K562 (cell line): ENCODE data around the gene RNF11. TPM values are rescaled to one million over a fixed set of nuclear protein-coding genes. Genes with fewer than 3 reads are reported as not detected.

Experiments
- CBFA2T3 ChIP-seq: fragments of 450-650 bp; IDR thresholded peaks from 2 replicates; pipeline ENCODE4 v1.6.1; 2017
- ELF2 ChIP-seq: fragments of 250-450 bp; sonication (Bioruptor Pico); IDR thresholded peaks from 2 replicates; pipeline ENCODE4 v1.5.0; 2021; ENCODE audit warnings: mild to moderate bottlenecking
- ERF ChIP-seq: fragments of 450-650 bp; formaldehyde crosslinking; IDR thresholded peaks from 2 replicates; pipeline ENCODE4 v1.4.0; 2020; ENCODE audit warnings: mild to moderate bottlenecking, mixed read lengths
- ESRRB ChIP-seq: fragments of 250-450 bp; sonication (Bioruptor Pico); IDR thresholded peaks from 2 replicates; pipeline ENCODE4 v1.5.0; 2020; ENCODE audit warnings: mild to moderate bottlenecking, moderate library complexity, borderline replicate concordance
- ETS1 ChIP-seq: conservative IDR thresholded peaks from 2 replicates; pipeline ENCODE4 v1.6.1; 2011; ENCODE audit warnings: low read depth, mild to moderate bottlenecking, low read length; ENCODE audit not compliant: control insufficient read depth
- HDAC8 ChIP-seq: fragments of 450-650 bp; IDR thresholded peaks from 2 replicates; pipeline ENCODE4 v1.6.1; 2016; ENCODE audit warnings: mild to moderate bottlenecking, missing genetic modification characterization, moderate library complexity, missing compliant biosample characterization
- HIVEP1 ChIP-seq: fragments of 250-450 bp; sonication (Bioruptor Pico); IDR thresholded peaks from 2 replicates; pipeline ENCODE4 v1.4.0; 2020; ENCODE audit warnings: mild to moderate bottlenecking
- ILK ChIP-seq: fragments of 450-650 bp; IDR thresholded peaks from 2 replicates; pipeline ENCODE4 v1.6.1; 2016; ENCODE audit warnings: missing genetic modification characterization, low read depth, mild to moderate bottlenecking, missing compliant biosample characterization, moderate library complexity, borderline replicate concordance
- MAFG ChIP-seq: fragments of 450-650 bp; conservative IDR thresholded peaks from 2 replicates; pipeline ENCODE4 v1.6.1; 2016; ENCODE audit warnings: missing genetic modification characterization, missing compliant biosample characterization
- NFE2 ChIP-seq: IDR thresholded peaks from 2 replicates; pipeline ENCODE4 v1.6.1; 2014; ENCODE audit warnings: antibody characterized with exemption, low read depth
- NR2F6 ChIP-seq: fragments of 450-650 bp; formaldehyde crosslinking; IDR thresholded peaks from 2 replicates; pipeline ENCODE4 v1.4.0; 2020; ENCODE audit warnings: mild to moderate bottlenecking
- PKNOX1 ChIP-seq: fragments of 450-650 bp; IDR thresholded peaks from 2 replicates; pipeline ENCODE4 v1.6.1; 2016
- RBFOX2 ChIP-seq: fragments of 200-400 bp; formaldehyde crosslinking; IDR thresholded peaks from 2 replicates; pipeline ENCODE4 v1.6.1; 2017; ENCODE audit warnings: low read depth, mild to moderate bottlenecking, low read length, moderate library complexity
- RFX1 ChIP-seq: fragments of 450-650 bp; IDR thresholded peaks from 2 replicates; pipeline ENCODE4 v1.6.1; 2016; ENCODE audit warnings: mild to moderate bottlenecking, moderate library complexity
- SAFB2 ChIP-seq: fragments of 200-400 bp; formaldehyde crosslinking; IDR thresholded peaks from 2 replicates; pipeline ENCODE4 v1.6.1; 2018; ENCODE audit warnings: borderline replicate concordance, low read length, low read depth, moderate library complexity; ENCODE audit not compliant: severe bottlenecking
- SFPQ ChIP-seq: fragments of 200-400 bp; formaldehyde crosslinking; IDR thresholded peaks from 2 replicates; pipeline ENCODE4 v1.6.1; 2017; ENCODE audit warnings: mild to moderate bottlenecking, low read depth, low read length, moderate library complexity
- SREBF2 ChIP-seq: sonication (generic); formaldehyde crosslinking; IDR thresholded peaks from 2 replicates; pipeline ENCODE4 v1.4.0; 2020; ENCODE audit warnings: mild to moderate bottlenecking, missing genetic modification reagents
- TAF15 ChIP-seq: fragments of 200-400 bp; formaldehyde crosslinking; IDR thresholded peaks from 2 replicates; pipeline ENCODE4 v1.6.1; 2017; ENCODE audit warnings: mild to moderate bottlenecking, low read depth, low read length, moderate library complexity
- ZBTB43 ChIP-seq: sonication (generic); formaldehyde crosslinking; IDR thresholded peaks from 2 replicates; pipeline ENCODE4 v1.8.0; 2023; ENCODE audit warnings: mild to moderate bottlenecking, missing genetic modification reagents
- ZC3H4 ChIP-seq: sonication (generic); formaldehyde crosslinking; IDR thresholded peaks from 2 replicates; pipeline ENCODE4 v1.9.0; 2021; ENCODE audit warnings: missing genetic modification reagents, borderline replicate concordance
- ZEB2 ChIP-seq: fragments of 450-650 bp; IDR thresholded peaks from 2 replicates; pipeline ENCODE4 v1.6.1; 2016
- ZNF224 ChIP-seq: sonication (generic); formaldehyde crosslinking; IDR thresholded peaks from 2 replicates; pipeline ENCODE4 v1.8.0; 2022; ENCODE audit warnings: mild to moderate bottlenecking, missing genetic modification reagents
- ZNF24 ChIP-seq: fragments of 450-650 bp; IDR thresholded peaks from 2 replicates; pipeline ENCODE4 v1.6.1; 2016
- ZNF274 ChIP-seq: IDR thresholded peaks from 2 replicates; pipeline ENCODE4 v1.6.1; 2011; ENCODE audit warnings: low read depth, mild to moderate bottlenecking, low read length, moderate library complexity, borderline replicate concordance
- ZNF436 ChIP-seq: fragments of 250-450, 450-650 bp; sonication (Bioruptor Pico); formaldehyde crosslinking; IDR thresholded peaks from 2 replicates; pipeline ENCODE4 v1.7.0; 2020; ENCODE audit warnings: mild to moderate bottlenecking
- polyA plus RNA-seq, 8 experiments: library from polyadenylated mRNA; depleted of rRNA in 4 of 8; stranded (reverse) in 5 of 8; unstranded in 3 of 8; fragments of >200 nt; fragmentation: Nextera tagmentation in 2 of 8; fragmentation: Illumina TruSeq in 1 of 8; extraction: Ambion mirVana in 2 of 8; extraction: Trizol in 1 of 8; gene quantifications; 2 replicates each; pipeline versions ENCODE4 v1.2.1 to v1.2.3, GENCODE V29; 2011 to 2014; ENCODE audit warnings: inconsistent platforms in 1 of 8, missing spikeins in 1 of 8
- total RNA-seq, 7 experiments: library from RNA; depleted of rRNA in 6 of 7; stranded (reverse); fragments of >200 nt in 6 of 7; fragmentation: Illumina TruSeq in 2 of 7; extraction: Trizol in 2 of 7; gene quantifications; 2 replicates each; pipeline versions ENCODE4 v1.2.1 to v1.2.3, GENCODE V29; 2011 to 2021; ENCODE audit warnings: low replicate concordance in 1 of 7

The RNF11 gene
- total and polyA plus RNA-seq, 9 of the 15 experiments (the other 6 are each of a cell fraction or from before 2014, with no cell fraction given): 5.7 to 34.3 (median 23.1) TPM

- TF ChIP-seq ZC3H4 (CRISPR knock-in tag): no peak; the same call in 1 of the 2 replicates
- no peak for TF ChIP-seq HIVEP1 (CRISPR knock-in tag)
- no peak for TF ChIP-seq ZBTB43 (CRISPR knock-in tag)
- TF ChIP-seq ZNF24: no peak
- TF ChIP-seq ZNF274: no peak
- no peak for TF ChIP-seq ELF2
- TF ChIP-seq NR2F6: no peak
- TF ChIP-seq RBFOX2: peak; percentile 84
- TF ChIP-seq ETS1: no peak; the same call in 1 of the 2 replicates
- TF ChIP-seq ESRRB (CRISPR knock-in tag): no peak
- TF ChIP-seq ZNF224: no peak
- TF ChIP-seq HDAC8 (tag): no peak
- no peak for TF ChIP-seq ZEB2
- no peak for TF ChIP-seq SAFB2
- TF ChIP-seq ERF: no peak
- no peak for TF ChIP-seq PKNOX1
- TF ChIP-seq RFX1: peak; percentile 64
- TF ChIP-seq MAFG (tag): no peak
- TF ChIP-seq CBFA2T3: no peak
- no peak for TF ChIP-seq NFE2
- TF ChIP-seq ZNF436: no peak
- TF ChIP-seq SREBF2 (CRISPR knock-in tag): no peak
- no peak for TF ChIP-seq ILK (tag)
- TF ChIP-seq SFPQ: no peak
- no peak for TF ChIP-seq TAF15
These were observed 668 bp downstream of the RNF11 start (continued) for GRCh38 chr1:51236531-51237350.
